Natural killer cell (primary cell): ENCODE data around the gene MSL3B.

ENCODE experiments used
- ATAC-seq, 3 donors: fragments of 150-1000 bp in 2 of 3; fragments of 200-7000 bp in 1 of 3; cut with Tn5 transposase; 1 replicate in 1 of 3; 2 replicates in 2 of 3; pipeline ENCODE4 v1.10.0; 2021; ENCODE audit warnings: mild to moderate bottlenecking in 2 of 3, moderate library complexity in 2 of 3
- DNase-seq, 2 donors: peaks; one replicate each; pipeline versions ENCODE4 v3.0.0 to v3.0.0-alpha.2; 2013 to 2021; ENCODE audit warnings: mixed read lengths in 1 of 2
- H3K27ac ChIP-seq: one replicate; pipeline ENCODE4 v1.5.1; 2013; ENCODE audit warnings: mild to moderate bottlenecking, low read length
- H3K27me3 ChIP-seq: one replicate; pipeline ENCODE4 v1.6.1; 2013; ENCODE audit warnings: low read length; ENCODE audit not compliant: control insufficient read depth, insufficient read depth
- H3K36me3 ChIP-seq: one replicate; pipeline ENCODE4 v1.6.1; 2013; ENCODE audit warnings: low read length; ENCODE audit not compliant: control insufficient read depth, insufficient read depth
- H3K4me1 ChIP-seq: one replicate; pipeline ENCODE4 v1.6.1; 2013; ENCODE audit warnings: low read length; ENCODE audit not compliant: control insufficient read depth, insufficient read depth
- H3K4me3 ChIP-seq: one replicate; pipeline ENCODE4 v1.5.1; 2013; ENCODE audit warnings: low read length
- H3K9me3 ChIP-seq: one replicate; pipeline ENCODE4 v1.6.1; 2013; ENCODE audit warnings: low read length; ENCODE audit not compliant: control insufficient read depth, insufficient read depth
- H3K27ac Mint-ChIP-seq, 2 donors: one replicate each; pipeline ENCODE4 v1.8.0; 2022; ENCODE audit warnings: mild to moderate bottlenecking in 2 of 2, mixed read lengths in 2 of 2, moderate library complexity in 1 of 2
- H3K27me3 Mint-ChIP-seq, 2 donors: one replicate each; pipeline ENCODE4 v1.8.0; 2022; ENCODE audit warnings: low read depth in 2 of 2, mixed read lengths in 2 of 2
- H3K36me3 Mint-ChIP-seq: one replicate; pipeline ENCODE4 v1.8.0; 2022; ENCODE audit warnings: mixed read lengths
- H3K4me1 Mint-ChIP-seq, 2 donors: one replicate each; pipeline ENCODE4 v1.8.0; 2022; ENCODE audit warnings: mixed read lengths in 2 of 2
- H3K4me3 Mint-ChIP-seq: one replicate; pipeline ENCODE4 v1.8.0; 2022; ENCODE audit warnings: mild to moderate bottlenecking, moderate library complexity, mixed read lengths
- H3K9me3 Mint-ChIP-seq, 2 donors: one replicate each; pipeline ENCODE4 v1.8.0; 2022; ENCODE audit warnings: mixed read lengths in 2 of 2
- WGBS: methylation state at CpG from one replicate; pipeline ENCODE4 v1.1.7; 2013; ENCODE audit warnings: missing lambda C conversion rate; ENCODE audit not compliant: insufficient coverage; 5-methylcytosine and 5-hydroxymethylcytosine counted together
- intact Hi-C: fragments of 100-400 bp; cut with micrococcal nuclease; formaldehyde crosslinking; loops from one replicate; pipeline ENCODE4 v1.14.2; 2022
- TF ChIP-seq, protein P1 (sequence below): fragments of 200-600 bp; IDR thresholded peaks from one replicate; pipeline ENCODE4 v1.8.0; 2022; ENCODE audit warnings: antibody characterized with exemption

The MSL3B gene

GRCh38 chr2:233867993-233868532 is at the start of gene MSL3B:
Gene MSL3B (minus strand): TSS chr2:233868386.
- peak within 1 kb of the TSS; percentile 90 for H3K4me3 Mint-ChIP-seq
- Histone ChIP-seq H3K27me3 (peaks cover 18% of the 10 kb centered on the region), H3K4me3 (peak within 1 kb of the TSS; percentile 64), H3K4me1 (peaks cover 5% of the 10 kb centered on the region), H3K36me3 (no peaks in the 10 kb centered on the region), H3K9me3 (peaks cover 3% of the 10 kb centered on the region), H3K27ac (peak within 1 kb of the TSS; percentile 5)
- H3K27ac Mint-ChIP-seq, result peak within 1 kb of the TSS; percentile 71 to 86
- peak; percentile 64 to 89 (median 72) for ATAC-seq
- DNase-seq, result peak; percentile 53 to 89
- intact Hi-C loops, result no loop called here
- peaks cover 8% of the 10 kb centered on the region in 2 donors for H3K4me1 Mint-ChIP-seq
- H3K27me3 Mint-ChIP-seq, result peaks cover 20 to 38% of the 10 kb centered on the region in 2 donors
- 14% methylated on average over 50 of the region's 50 CpGs for WGBS
- H3K9me3 Mint-ChIP-seq, result peaks cover 5 to 9% of the 10 kb centered on the region in 2 donors
- H3K36me3 Mint-ChIP-seq, result peaks cover 7% of the 10 kb centered on the region
- TF ChIP-seq, protein P1, sequence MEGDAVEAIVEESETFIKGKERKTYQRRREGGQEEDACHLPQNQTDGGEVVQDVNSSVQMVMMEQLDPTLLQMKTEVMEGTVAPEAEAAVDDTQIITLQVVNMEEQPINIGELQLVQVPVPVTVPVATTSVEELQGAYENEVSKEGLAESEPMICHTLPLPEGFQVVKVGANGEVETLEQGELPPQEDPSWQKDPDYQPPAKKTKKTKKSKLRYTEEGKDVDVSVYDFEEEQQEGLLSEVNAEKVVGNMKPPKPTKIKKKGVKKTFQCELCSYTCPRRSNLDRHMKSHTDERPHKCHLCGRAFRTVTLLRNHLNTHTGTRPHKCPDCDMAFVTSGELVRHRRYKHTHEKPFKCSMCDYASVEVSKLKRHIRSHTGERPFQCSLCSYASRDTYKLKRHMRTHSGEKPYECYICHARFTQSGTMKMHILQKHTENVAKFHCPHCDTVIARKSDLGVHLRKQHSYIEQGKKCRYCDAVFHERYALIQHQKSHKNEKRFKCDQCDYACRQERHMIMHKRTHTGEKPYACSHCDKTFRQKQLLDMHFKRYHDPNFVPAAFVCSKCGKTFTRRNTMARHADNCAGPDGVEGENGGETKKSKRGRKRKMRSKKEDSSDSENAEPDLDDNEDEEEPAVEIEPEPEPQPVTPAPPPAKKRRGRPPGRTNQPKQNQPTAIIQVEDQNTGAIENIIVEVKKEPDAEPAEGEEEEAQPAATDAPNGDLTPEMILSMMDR, result no peak

DNA sequence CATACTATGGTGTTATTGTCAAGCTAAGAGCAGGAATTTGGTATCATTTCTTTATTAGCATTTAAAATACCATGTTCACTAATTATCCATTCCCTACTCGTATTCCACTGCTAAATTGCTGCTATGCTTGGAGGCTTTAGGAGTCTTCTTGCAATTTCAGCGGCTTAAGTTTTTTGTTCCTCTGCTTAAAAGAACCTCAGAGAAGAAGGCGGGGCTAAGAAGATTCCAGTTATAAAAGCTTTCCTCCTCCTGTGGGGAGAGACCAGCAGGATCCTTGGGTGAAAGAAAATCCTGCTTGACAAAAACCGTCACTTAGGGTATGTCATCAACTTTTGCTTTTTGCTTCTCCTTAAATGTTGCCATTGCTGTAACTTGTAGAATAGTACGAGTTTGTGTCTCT is 48.9 kb upstream of the MSL3B start, which contains the start of gene TRPM8:
Gene TRPM8, plus strand, starts transcription at position 258 of the 400 bp plus-strand sequence. CDS start 9,165 bp downstream, outside the sequence.
- TF ChIP-seq, protein P1, result no peak
- intact Hi-C loops, result no loop called here
- H3K27ac Mint-ChIP-seq, result no peak within 1 kb of the TSS

GRCh38 chr2:233915128-233915527 is 46.9 kb upstream of the MSL3B start:
- peak in 1 of 2 donors; percentile 11 for DNase-seq
- no peaks in the 10 kb centered on the region for H3K27me3 ChIP-seq
- no peaks in the 10 kb centered on the region for H3K36me3 Mint-ChIP-seq

More for the DNA sequence above, 48.9 kb upstream of the MSL3B start, which contains the start of gene TRPM8:
- H3K4me1 ChIP-seq, result peaks cover 3% of the 10 kb centered on the region
- no peaks in the 10 kb centered on the region for H3K27me3 ChIP-seq
- DNase-seq (no peak), ATAC-seq (no peak)
- H3K9me3 ChIP-seq, result no peaks in the 10 kb centered on the region
- Mint-ChIP-seq H3K4me3 (no peak within 1 kb of the TSS), H3K27me3 (peaks cover 26 to 48% of the 10 kb centered on the region in 2 donors), H3K4me1 (peaks cover 8 to 9% of the 10 kb centered on the region in 2 donors), H3K9me3 (no peaks in the 10 kb centered on the region), H3K36me3 (no peaks in the 10 kb centered on the region)
- H3K27ac ChIP-seq, result no peak within 1 kb of the TSS
- H3K36me3 ChIP-seq, result no peaks in the 10 kb centered on the region
- no peak within 1 kb of the TSS for H3K4me3 ChIP-seq
- 48% methylated on average over 5 of the region's 5 CpGs for WGBS

More at GRCh38 chr2:233915128-233915527, 46.9 kb upstream of the MSL3B start:
- no peak overlapping the region for H3K4me3 ChIP-seq
- Mint-ChIP-seq H3K4me3 (no peak overlapping the region), H3K27me3 (peaks cover 30 to 57% of the 10 kb centered on the region in 2 donors), H3K9me3 (no peaks in the 10 kb centered on the region), H3K4me1 (peaks cover 5 to 6% of the 10 kb centered on the region in 2 donors), H3K27ac (no peak overlapping the region)
- ATAC-seq, result no peak
- TF ChIP-seq, protein P1, result no peak
- intact Hi-C loops, result no loop called here
- no peaks in the 10 kb centered on the region for H3K9me3 ChIP-seq
- H3K36me3 ChIP-seq, result no peaks in the 10 kb centered on the region
- WGBS, result 0% methylated on average over 1 of the region's 2 CpGs
- peaks cover 3% of the 10 kb centered on the region for H3K4me1 ChIP-seq
- no peak overlapping the region for H3K27ac ChIP-seq
